ENCODE data around the gene CDK5RAP2. TPM values are rescaled to one million over a fixed set of nuclear protein-coding genes. Genes with fewer than 3 reads are reported as not detected.
A peak's percentile ranks its signal among the peaks of the same experiment; 100 is the strongest.

CDK5RAP2 gene
- total and polyA plus RNA-seq, 9 of the 15 experiments (the other 6 are each of a cell fraction or from before 2014, with no cell fraction given): 19.9 to 68.8 (median 42.2) TPM

DNA sequence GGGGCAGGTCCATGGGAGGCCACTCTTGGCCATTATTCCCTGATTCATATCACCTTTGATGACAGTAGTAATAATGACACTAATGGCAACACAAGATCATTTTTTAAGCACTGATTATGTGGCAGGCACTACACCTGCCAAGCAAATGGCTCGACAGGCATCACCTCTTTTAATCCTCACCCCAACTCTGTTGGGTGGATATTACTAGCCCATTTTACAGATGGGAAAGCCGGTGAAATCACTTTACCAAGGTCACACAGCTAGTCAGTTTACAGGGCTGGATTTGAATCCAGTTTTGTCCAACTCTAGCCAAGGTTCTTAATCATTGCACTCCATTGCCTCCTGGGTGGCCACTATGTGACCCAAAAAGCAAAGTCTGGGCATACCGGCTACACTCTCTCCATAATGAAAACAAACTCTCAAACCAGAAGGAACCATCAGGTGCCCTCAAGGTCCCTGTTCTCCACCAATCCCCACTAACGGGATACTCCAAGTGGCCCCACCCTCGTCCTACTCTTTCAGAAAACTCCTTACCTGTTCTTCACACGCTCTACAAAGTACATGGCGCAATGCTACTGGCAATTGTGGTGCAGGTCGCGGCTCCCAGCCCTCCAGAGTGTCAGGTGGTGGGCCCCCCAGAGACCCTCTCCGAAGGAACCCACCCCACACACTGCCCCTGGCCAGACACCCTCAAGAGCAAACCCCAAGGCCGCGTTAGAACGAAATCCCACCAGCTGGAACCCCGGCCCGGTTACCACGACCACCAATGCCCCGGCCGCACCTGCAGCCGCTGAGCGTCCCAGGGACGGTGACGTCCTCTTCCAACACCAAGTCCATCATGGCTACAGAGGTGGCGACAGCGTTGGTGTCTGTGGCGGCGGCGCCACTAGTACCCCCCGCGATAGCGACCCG is 572 bp downstream of the CDK5RAP2 start (continued):
- TF ChIP-seq ZNF77 (CRISPR knock-in tag; IDR thresholded peaks at IDR 0.05): no peak
- TF ChIP-seq MCM3 (IDR thresholded peaks at IDR 0.05): no peak
- no peak for TF ChIP-seq HNRNPL (IDR thresholded peaks at IDR 0.05; ENCODE audit: low read depth, low read length)
- TF ChIP-seq WHSC1 (IDR thresholded peaks at IDR 0.05; ENCODE audit: low read length): no peak
- TF ChIP-seq ELF1 (tag; IDR thresholded peaks at IDR 0.05): no peak
- TF ChIP-seq KDM1A (IDR thresholded peaks at IDR 0.05): peak; percentile 68 to 73
- no peak for TF ChIP-seq GTF2E2 (tag; IDR thresholded peaks at IDR 0.05)
- TF ChIP-seq PCBP2 (IDR thresholded peaks at IDR 0.05; ENCODE audit: low read depth, low read length, poor library complexity, severe bottlenecking): no peak
- no peak for TF ChIP-seq NELFE (IDR thresholded peaks at IDR 0.05; ENCODE audit: insufficient read depth, insufficient read length)
- no peak for TF ChIP-seq U2AF2 (optimal IDR thresholded peaks at IDR 0.05; ENCODE audit: low read depth, low read length)
- no peak for TF ChIP-seq CTBP1 (IDR thresholded peaks at IDR 0.05; ENCODE audit: borderline replicate concordance)
- TF ChIP-seq MAZ (CRISPR knock-in tag; conservative IDR thresholded peaks at IDR 0.05 in 1 of 2, IDR thresholded peaks at IDR 0.05 in 1 of 2): peak in 1 of 2 experiments; percentile 42; a peak in 1 of 4 replicates
- no peak for TF ChIP-seq MEIS2 (IDR thresholded peaks at IDR 0.05; ENCODE audit: partially characterized antibody)
- no peak for TF ChIP-seq RAD51 (IDR thresholded peaks at IDR 0.05; ENCODE audit: borderline replicate concordance, low read depth)
- TF ChIP-seq ZNF384 (IDR thresholded peaks at IDR 0.05; ENCODE audit: low read depth, low read length): no peak
- no peak for TF ChIP-seq ZNF512 (tag; IDR thresholded peaks at IDR 0.05)
- no peak for TF ChIP-seq SMARCA5 (IDR thresholded peaks at IDR 0.05)
- no peak for TF ChIP-seq BDP1 (IDR thresholded peaks at IDR 0.05; ENCODE audit: insufficient read depth, insufficient read length)
- TF ChIP-seq MED1 (CRISPR knock-in tag; IDR thresholded peaks at IDR 0.05; ENCODE audit: borderline replicate concordance): no peak
- peak; percentile 41; the same call in 1 of the 2 replicates for TF ChIP-seq ZNF24 (IDR thresholded peaks at IDR 0.05)
- TF ChIP-seq ZNF766 (CRISPR knock-in tag; conservative IDR thresholded peaks at IDR 0.05): 0 out of 2 replicates have a peak, but pooled peaks have one; percentile 21
- no peak for TF ChIP-seq ZNF707 (CRISPR knock-in tag; conservative IDR thresholded peaks at IDR 0.05)
- no peak for TF ChIP-seq HNRNPLL (IDR thresholded peaks at IDR 0.05; ENCODE audit: low read depth, low read length, poor library complexity, severe bottlenecking)
- TF ChIP-seq SP1 (CRISPR knock-in tag; IDR thresholded peaks at IDR 0.05): no peak; the same call in 1 of the 2 replicates
- no peak for TF ChIP-seq SMARCE1 (IDR thresholded peaks at IDR 0.05)
- no peak for TF ChIP-seq RHOXF2B (CRISPR knock-in tag; conservative IDR thresholded peaks at IDR 0.05)
- 0 out of 2 replicates have a peak, but pooled peaks have one; percentile 33 for TF ChIP-seq RBM14 (IDR thresholded peaks at IDR 0.05; ENCODE audit: borderline replicate concordance, insufficient read depth, low read depth, low read length)
- TF ChIP-seq TCF3 (CRISPR knock-in tag; IDR thresholded peaks at IDR 0.05): no peak
- TF ChIP-seq DNMT1 (IDR thresholded peaks at IDR 0.05): no peak
- TF ChIP-seq PTRF (tag; IDR thresholded peaks at IDR 0.05): no peak
- TF ChIP-seq ZFP30 (CRISPR knock-in tag; IDR thresholded peaks at IDR 0.05; ENCODE audit: borderline replicate concordance): no peak

All from K562 (cell line).